ENCODE results near the gene PLEKHH1.
A peak's percentile ranks its signal among the peaks of the same experiment; 100 is the strongest.

PLEKHH1 gene

DNA sequence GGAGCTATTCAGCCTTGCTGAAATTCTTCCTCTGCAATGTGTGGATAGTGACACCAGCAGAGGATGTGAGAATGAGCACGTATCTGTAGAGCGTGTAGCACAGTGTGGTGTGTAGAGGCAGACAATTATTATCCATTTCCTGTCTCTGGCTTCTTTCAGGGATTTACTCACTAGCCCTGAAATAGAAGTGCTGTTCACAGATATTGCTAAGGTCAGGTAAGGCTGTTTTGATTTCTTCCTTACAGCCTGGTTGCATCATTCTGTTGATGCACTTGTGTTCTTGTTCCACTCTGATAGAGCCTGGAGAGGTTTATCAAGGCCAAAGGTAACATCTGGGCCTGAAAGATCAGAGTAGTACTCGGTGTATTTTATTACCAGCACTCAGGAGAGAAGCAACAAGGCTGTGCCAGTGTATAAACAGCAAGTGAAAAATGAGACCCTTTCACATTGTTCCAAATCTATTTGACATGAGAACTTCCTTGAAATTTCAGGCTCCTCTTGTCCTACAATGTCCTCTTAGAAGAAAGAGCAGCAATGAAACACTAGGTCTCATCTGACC lies 103.3 kb downstream of the PLEKHH1 start:
- in situ Hi-C loops (cut with MboI; ENCODE audit: low sequenced_read_pairs, unreplicated experiment), result no loop called here
- DNase-seq (ENCODE audit: low spot score), result peak; percentile 32
- TF ChIP-seq, protein P1, sequence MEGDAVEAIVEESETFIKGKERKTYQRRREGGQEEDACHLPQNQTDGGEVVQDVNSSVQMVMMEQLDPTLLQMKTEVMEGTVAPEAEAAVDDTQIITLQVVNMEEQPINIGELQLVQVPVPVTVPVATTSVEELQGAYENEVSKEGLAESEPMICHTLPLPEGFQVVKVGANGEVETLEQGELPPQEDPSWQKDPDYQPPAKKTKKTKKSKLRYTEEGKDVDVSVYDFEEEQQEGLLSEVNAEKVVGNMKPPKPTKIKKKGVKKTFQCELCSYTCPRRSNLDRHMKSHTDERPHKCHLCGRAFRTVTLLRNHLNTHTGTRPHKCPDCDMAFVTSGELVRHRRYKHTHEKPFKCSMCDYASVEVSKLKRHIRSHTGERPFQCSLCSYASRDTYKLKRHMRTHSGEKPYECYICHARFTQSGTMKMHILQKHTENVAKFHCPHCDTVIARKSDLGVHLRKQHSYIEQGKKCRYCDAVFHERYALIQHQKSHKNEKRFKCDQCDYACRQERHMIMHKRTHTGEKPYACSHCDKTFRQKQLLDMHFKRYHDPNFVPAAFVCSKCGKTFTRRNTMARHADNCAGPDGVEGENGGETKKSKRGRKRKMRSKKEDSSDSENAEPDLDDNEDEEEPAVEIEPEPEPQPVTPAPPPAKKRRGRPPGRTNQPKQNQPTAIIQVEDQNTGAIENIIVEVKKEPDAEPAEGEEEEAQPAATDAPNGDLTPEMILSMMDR (IDR thresholded peaks at IDR 0.05; ENCODE audit: borderline replicate concordance, control extremely low read depth, extremely low read depth, insufficient read depth, missing control alignments), result no peak

DNA sequence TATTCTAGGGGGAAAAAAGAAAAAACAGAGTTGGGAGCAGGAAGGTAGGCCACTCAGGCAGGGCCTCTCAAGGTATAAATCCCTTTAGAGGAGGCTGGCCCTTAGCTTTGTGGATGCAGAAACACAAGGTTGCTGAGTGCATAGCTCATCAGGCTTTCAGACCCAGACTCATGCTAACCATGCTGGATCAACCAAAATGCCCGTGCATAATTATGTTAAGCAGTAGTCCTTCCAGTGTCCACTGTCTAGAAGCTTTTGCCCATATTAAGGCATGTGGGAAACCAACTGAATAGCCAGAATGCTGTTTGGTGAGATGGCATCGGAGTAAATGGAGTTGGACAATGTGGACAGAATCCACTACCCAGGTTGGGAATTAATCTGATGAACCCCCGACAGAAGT lies 105.6 kb downstream of the PLEKHH1 start:
- in situ Hi-C loops (cut with MboI; ENCODE audit: low sequenced_read_pairs, unreplicated experiment), result no loop called here
- TF ChIP-seq, protein P1 (IDR thresholded peaks at IDR 0.05; ENCODE audit: borderline replicate concordance, control extremely low read depth, extremely low read depth, insufficient read depth, missing control alignments), result no peak
- no peak for DNase-seq (ENCODE audit: low spot score)

All from GM13976 (cell line).